GM03348 (cell line): ENCODE measurements around the gene KRT7.

Experiments
- DNase-seq: peaks from one replicate; pipeline ENCODE4 v3.0.0; 2012; ENCODE audit warnings: low spot score

Gene KRT7

GRCh38 chr12:52199294-52199919 is 33.6 kb upstream of the KRT7 start:
- no peak for DNase-seq

- DNase-seq: no peak
Observed at GRCh38 chr12:52200086-52200780, 32.8 kb upstream of the KRT7 start.

GRCh38 chr12:52200781-52201450 is 32.1 kb upstream of the KRT7 start:
- DNase-seq: no peak

GRCh38 chr12:52201451-52201839 is 31.6 kb upstream of the KRT7 start:
- no peak for DNase-seq

- peak; percentile 44 for DNase-seq
Observed at GRCh38 chr12:52202361-52203078, 30.5 kb upstream of the KRT7 start.

- DNase-seq: peak; percentile 73
Observed at GRCh38 chr12:52203079-52203921, 29.7 kb upstream of the KRT7 start.

- DNase-seq: no peak
Observed at GRCh38 chr12:52204095-52204930, 28.7 kb upstream of the KRT7 start.

GRCh38 chr12:52204931-52205505 is 28.0 kb upstream of the KRT7 start:
- DNase-seq: no peak

- DNase-seq: no peak
Observed at GRCh38 chr12:52205612-52206303, 27.3 kb upstream of the KRT7 start.

GRCh38 chr12:52206304-52207040 is 26.6 kb upstream of the KRT7 start:
- DNase-seq: no peak

GRCh38 chr12:52207106-52207505 is 25.9 kb upstream of the KRT7 start:
- no peak for DNase-seq

- peak; percentile 68 for DNase-seq
Observed at GRCh38 chr12:52207895-52208294, 25.1 kb upstream of the KRT7 start.

GRCh38 chr12:52208424-52209165 is 24.4 kb upstream of the KRT7 start:
- DNase-seq: no peak

- DNase-seq: no peak
Observed at GRCh38 chr12:52209321-52209720, 23.7 kb upstream of the KRT7 start.

GRCh38 chr12:52210186-52210924 is 22.7 kb upstream of the KRT7 start:
- peak; percentile 64 for DNase-seq

- DNase-seq: no peak
Observed at GRCh38 chr12:52210925-52211650, 22.0 kb upstream of the KRT7 start.
